HG03039 (cell line): ENCODE measurements around the gene SLC4A3.
"Not testable (repeated sequence)": the region's sequence is repeated elsewhere in the genome, so short reads cannot be mapped to it uniquely, and the experiment has no call there.

Source experiments
- ATAC-seq: cut with Tn5 transposase; IDR thresholded peaks from one replicate; pipeline ENCODE4 v1.9.1; 2021; ENCODE audit warnings: mild to moderate bottlenecking, moderate library complexity; ENCODE audit not compliant: unreplicated experiment

SLC4A3 gene

DNA sequence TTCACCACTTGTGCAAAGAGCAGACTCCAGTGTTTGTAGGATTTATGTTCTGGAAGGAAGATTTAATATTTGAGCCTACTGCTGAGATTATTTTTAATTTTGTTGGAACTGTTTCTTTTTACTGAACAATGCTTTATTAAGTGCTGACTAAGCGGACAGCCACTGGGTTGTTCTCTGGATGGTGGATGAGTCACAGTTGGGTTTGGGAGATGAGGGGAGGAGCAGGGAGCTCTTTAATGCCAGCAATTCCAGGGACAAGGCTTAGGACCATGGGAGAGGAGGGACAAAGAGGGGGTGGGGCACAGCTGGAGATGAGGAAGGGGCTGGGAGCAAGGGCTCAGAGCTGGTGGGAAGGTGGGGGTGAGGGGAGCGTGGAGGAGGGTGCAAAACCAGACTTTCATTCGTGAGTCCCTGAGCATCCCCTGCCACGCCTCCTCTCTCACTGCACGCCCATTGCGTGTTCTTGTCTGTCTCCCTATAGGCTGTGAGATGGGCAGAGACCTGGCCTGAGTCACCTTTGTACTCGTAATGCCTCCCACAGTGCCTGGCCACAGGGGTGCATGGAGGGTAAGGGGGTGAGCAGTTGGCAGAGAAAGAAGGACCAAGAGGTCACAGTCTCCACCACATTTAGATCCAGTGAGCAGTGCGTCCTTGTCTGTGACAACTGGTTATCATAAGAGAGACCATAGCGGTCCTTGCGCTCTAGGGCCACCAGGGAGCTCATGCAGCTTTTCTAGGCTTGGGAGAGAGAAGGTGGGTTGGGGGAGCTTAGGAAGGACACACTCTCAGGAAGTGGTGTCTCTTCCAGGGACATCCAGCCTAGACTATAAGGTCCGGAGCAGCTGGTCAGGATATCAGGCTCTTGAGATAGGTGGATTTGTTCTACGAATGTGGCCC, 18.4 kb downstream of the SLC4A3 start:
- no peak for ATAC-seq

DNA sequence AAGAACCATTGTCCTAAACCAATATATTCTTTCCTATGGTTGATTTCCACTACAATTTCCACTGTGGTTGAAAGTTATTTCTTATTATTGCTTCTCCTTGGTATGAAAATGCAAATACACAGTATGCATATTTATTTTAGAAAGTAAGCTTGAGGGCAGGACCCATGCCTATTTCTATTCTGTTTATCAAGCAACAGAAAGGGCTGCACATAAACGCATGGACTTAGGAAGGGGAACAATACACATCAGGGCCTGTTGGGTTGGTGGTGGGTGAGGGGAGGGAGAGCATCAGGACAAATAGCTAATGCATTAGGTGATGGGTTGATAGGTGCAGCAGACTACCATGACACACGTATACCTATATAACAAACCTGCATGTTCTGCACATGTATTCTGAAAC, 20.7 kb downstream of the SLC4A3 start:
- ATAC-seq, result no peak

DNA sequence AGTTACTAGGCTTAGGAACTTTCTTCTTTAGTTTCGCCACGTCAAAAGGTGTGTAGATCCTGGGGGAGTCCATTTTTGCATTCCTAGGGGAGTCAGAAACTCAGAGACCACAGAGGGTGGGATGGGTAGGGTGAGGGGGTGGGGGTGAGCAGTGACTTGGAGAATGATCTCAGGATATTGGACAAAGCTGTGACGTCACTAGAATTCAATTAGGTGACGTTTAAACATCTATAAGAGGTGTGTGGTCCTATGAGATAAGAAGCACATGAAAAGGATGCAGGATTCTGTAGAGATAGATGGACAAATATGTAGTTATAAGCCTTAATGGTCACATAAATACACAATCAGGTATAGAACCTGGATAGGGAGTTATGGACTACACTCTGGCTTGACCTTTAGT, 21.5 kb downstream of the SLC4A3 start:
- ATAC-seq, result no peak

DNA sequence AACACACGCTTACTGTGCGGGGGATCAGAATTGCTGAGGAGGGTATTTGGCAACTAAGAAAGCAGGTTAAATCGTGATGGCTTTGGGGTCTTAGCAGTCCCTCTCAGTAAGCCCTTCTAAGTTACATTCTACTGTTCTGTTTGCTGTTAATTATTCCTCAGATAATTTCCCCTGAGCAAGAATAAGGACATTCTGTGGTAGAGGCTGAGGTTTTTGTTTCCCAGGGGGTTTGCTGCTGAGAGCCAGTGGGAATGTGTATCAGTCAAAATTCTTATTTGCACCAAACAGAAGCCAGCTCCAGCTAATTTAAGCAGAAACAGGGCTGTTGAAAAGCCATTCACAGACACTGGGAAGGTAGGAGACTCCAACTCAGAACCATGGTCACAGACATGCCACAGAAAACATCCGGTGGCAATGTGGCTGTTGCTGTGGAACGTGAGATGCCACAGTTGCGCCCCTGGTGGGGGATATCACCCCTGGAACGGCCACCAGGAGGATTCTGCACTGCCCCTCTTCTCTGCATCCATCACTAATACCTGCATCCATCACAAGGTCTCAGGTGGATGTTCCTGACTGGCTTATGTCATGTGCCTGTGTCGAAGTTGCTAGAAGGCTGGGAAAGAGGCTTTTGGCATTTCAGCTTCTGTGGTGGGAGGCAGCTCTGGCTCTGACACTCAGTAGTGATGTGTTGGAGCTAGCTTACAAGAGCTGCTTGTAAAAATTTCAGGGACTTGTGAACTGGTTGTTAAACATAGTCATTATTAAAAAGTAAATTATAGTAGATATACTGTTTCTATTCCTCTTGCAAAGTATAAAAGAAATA, 23.2 kb downstream of the SLC4A3 start:
- no peak for ATAC-seq

DNA sequence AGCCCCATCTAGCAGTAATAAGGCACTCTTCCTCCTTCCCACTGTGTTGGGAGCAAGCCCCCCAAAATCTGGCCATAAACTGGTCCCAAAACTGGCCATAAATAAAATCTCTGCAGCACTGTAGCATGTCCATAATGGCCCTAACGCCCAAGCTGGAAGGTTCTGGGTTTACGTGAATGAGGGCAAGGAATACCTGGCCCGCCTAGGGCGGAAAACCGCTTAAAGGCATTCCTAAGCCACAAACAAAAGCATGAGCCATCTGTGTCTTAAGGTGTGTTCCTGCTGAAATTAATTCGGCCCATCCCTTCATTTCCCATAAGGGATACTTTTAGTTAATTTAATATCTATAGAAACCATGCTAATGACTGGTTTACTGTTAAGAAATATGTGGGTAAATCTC, 24.2 kb downstream of the SLC4A3 start:
- ATAC-seq, result not testable (repeated sequence)

DNA sequence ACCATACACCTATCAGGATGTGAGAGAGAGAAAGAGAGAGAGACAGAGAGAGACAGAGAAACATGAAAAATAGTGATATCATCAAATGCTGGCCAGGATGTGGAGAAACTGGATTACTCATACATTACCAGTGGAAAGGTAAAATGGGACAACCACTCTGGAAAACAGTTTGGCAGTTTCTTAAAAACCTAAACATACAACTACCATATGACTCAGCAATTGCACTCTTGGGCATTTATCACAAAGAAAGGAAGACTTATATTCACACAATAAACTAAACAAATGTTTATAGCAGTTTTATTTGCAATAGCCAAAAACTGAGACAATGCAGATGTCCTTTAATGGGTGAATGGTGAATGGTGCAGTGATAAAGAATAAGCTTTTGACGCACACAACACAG, 29.1 kb downstream of the SLC4A3 start:
- ATAC-seq, result no peak

DNA sequence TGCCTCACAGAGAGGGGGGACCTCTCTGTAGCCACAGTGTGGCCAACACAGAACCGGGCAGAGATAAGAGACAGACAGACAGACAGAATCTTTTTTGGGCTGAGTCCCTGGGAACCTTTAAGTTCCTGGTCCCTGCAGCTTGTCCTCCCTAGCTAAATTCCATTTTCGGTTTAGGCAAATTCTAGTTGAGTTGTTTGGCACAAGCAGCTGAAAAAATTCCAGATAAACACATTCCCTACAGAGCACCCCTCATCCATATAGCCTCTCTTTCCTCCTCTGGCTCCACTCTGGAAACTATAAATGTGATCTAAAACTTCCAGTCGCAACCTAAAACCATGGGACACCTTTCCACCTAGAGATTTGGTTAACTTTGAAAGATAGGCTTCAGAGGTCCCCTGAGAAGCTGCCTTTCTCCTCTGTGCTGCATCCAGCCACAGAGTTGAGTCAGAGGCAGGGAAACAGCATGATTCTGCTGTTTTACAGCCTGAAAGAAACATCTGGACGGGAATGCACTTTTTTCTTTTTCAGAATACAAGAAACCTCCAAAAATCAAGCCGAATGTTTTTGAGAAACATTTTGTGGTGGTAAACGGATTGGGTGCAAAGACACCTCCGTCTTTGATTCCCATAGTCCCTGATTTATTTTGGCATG, 30.9 kb downstream of the SLC4A3 start:
- no peak for ATAC-seq

DNA sequence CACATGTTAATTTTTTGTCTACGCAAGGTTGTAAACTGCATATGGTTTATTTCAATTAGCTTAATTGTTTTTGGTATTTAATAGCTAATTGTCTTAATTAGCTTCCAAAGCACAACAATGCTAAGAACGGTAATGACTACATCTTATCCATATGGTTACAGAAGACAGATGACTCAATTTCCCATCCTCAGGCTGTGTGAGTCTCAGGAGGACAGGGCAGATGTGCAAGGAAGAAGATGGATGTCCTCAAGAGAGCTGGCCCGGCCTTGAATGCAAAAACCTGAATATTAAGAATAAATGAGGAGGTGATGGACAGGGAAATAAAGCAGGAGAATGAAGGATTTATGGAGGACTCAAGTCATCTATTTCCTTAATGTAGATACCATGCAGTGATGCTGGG, 31.4 kb downstream of the SLC4A3 start:
- no peak for ATAC-seq

DNA sequence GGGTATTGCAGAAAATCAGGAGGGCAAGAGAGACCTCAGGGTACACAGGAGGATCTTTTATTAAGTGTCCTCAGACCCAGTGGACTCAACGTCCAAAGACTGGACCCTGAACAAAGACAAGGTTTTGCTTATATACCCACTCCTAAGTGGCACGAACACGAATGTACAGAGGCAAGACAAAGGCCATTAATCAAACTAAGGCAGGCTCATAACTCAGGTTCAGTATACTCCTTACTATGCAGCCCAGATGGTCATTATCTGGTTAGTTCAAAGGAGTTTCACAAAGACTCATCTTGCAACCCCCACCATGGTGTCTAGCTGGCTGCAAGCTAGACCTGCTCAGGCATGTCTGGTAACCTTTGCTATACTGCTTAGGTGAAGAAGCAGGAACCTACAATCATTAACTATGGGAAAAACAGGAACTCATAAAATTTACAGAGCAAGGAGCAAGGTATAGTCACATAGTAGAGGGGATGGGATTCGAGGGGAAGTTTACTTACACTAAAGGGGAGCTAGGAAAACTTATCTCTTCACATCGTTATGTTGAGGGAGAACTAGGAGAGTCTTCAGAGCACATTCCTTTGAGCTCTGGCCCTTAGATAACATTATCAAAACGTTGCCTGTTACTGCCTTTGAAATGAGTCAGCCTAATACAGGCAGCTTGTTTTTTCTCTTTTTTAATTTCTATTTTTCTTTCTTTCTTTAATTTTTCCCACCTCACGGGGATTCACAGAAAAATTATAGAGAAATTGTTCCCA, 33.9 kb downstream of the SLC4A3 start:
- ATAC-seq, result peak; percentile 87

DNA sequence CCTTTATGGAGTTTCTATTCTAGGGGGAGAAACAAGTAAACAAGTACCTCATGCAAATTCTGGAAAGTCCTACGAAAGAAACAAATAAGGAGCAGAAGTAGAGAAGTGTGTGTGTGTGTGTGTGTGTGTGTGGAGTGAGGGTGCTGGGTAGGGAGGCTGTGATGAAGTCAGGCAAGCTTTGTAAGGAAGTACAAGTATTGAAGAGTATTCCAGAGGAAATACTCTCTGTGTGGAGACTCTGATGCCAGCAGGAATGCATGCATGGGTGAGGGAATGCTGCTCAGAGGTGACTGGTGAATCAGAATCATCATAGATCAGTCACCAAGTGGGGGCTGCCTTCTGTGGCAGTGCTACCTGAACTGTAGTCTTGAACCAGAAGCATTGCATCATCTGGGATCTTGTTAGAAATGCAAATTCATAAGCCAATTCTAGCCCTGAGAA, 34.5 kb downstream of the SLC4A3 start:
- no peak for ATAC-seq

DNA sequence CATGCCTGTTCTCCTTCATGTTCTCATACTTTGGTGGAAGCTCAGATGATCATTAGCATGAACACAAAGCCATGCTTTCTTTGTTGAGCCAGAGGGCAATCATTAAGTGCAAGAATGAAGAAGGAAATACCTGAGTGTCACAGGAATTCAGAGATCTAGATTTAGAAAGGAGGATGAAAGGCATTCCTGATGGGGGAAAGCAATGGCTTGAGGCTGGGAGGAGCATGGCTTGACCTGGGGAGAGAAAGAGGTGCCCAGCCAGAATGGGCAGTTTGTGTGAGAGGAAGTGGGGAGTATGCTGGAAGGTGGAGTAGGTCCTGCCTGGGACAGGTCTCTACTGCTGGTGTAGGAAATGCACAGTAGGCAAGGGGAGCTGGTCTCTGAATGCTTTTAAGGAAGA, 35.1 kb downstream of the SLC4A3 start:
- ATAC-seq, result no peak

DNA sequence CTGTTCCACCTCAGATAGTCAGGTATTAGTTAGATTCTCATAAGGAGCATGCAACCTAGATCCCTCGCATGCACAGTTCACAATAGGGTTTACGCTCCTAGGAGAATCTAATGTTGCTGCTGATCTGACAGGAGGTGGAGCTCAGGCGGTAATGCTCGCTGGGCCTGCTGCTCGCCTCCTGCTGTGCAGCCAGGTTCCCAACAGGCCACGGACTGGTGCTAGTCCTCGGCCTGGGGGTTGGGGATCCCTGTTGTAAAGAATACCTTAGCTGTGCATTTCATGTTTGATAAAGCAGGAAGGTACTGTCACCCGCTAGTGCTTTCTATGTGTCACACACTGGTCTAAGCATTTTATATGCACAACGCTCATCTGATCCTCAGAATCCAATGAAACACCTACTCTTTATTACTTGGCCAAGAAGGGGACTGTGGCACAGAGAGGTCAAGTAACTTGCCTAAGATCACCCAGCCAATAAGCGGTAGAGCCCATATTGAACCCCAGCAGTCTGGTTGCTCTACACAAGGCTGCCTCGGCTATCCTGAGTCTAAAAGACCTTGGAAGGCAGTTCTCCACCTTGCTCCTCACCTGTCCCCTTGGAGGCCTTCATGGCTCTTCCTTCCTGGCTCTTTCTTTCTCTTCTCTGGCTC, 35.8 kb downstream of the SLC4A3 start:
- ATAC-seq, result no peak

DNA sequence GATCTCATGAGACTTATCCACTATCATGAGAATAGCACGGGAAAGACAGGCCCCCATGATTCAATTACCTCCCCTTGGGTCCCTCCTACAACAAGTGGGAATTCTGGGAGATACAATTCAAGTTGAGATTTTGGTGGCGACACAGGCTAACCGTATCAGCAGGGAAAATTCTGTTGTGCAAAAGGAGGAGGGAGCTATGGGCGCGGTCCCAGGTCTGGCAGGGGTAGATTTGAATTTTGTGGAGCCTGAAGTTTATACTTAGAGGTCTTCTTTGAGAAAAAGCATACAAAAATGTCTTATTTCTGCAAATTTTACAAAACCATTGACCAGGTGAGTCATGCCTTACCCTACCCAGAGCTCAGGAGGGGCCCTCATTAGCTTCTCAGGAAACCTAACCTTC, 36.6 kb downstream of the SLC4A3 start:
- no peak for ATAC-seq

DNA sequence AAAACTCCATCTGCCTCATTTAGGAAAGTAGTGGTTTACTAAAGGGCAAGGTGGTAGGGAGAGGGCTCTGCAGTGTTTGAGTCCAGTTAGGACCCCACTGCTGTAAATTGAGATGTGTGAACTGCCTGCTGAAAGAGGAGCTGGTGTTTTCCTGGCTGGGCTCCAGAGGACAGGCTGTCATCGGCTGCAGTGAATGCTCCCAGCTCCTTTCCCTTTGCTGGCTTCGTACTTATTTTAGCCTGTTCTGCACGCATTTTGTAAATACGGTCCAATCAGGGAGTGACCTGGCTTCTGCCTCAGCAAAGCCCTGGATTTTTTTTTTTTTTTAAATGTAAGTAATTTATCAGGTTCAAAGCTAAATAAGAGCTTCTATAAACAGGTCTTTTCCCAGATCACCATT, 37.5 kb downstream of the SLC4A3 start:
- ATAC-seq, result no peak

DNA sequence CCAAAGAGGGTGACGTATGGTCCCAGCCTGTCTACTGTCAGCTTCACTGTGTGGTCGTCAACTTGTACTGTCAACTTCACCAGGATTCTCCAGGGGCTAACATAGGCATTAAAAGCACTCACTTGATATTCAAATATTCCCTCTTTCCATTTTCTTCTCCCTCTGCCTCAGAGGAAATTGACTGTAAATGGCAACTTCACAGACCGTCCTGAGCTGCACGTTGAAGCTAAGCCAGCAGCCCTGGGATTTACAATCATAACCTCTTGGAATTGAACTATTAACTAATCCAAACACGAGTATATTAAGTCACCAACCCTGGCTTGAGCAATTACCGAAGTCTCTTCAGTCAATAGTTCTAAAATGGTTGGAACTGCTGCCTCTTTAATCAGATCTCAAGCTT, 38.5 kb downstream of the SLC4A3 start:
- no peak for ATAC-seq

DNA sequence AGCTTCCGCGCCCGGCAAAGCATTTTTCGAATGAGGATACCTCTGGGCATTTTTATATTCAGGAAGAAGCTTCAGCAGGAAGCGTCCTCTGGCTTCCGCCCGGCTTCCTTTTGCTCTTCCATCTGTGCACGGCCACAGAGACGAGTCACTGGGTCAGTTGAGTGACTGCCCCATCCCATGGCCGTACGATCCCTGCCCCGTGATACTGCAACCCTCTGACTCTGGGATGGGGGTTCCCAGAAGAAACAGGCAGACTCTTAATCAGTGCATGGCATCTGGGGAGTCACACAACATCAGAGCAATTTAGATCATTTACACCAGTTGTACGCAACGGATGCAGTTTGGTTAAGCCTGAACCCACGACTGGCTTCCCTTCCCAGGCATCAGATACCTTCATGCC, 40.9 kb downstream of the SLC4A3 start:
- ATAC-seq, result no peak

DNA sequence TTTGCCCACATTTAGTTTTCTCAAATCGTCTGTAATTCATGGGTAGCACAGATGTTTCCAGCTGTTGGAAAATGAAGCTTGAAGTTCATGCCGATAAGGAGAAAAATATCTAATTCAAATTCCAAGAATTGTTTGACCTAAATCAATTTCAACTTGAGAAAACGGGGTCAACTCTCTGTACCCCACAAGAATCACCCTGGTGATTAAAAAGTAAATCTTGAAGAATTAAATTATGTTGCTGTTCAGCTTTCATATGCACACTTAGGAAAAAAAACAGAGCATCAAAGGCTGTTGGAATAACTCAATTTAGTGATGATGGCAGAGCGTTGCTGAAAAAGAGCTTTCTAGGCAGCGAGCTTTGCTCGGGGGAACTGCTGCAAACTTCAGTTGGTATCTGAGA, 43.0 kb downstream of the SLC4A3 start:
- ATAC-seq, result no peak

DNA sequence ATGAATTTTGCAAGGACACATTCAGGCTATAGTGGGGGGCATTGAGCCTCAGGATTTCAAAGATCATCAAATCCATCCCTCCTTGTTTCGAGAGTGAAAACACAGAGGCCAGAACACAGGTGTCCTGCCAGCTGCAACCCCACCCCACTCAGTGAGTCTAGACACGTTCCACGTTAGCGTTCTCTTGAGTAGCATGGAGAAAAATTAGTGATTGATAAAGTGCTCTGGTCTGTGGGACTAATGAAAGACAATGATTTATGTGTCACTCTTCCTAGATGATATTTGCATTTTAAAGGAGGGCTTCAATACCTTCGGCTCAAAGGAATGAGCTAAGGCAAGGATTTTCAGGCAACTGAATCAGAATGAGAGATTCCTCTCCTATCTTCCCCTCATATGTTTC, 43.8 kb downstream of the SLC4A3 start:
- no peak for ATAC-seq

DNA sequence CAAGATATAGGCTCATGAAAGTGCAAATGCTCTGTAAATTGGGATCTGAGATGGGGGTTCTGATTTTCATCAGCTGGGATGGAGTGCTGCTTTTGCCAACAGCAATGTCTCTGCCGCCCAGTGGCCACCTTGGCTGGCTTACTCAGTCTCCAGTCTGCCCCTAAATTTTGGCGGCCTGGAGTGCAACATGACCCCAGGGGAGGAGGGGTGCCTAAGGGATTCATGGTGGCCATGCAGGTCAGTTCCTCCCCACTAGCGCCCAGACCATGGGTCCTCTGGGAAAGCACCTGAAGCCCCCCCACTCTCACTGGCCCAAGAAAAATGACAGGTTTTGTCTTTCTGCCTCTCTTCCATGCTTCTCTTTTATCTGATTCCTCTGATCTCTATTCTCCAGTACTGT, 45.0 kb downstream of the SLC4A3 start:
- no peak for ATAC-seq

DNA sequence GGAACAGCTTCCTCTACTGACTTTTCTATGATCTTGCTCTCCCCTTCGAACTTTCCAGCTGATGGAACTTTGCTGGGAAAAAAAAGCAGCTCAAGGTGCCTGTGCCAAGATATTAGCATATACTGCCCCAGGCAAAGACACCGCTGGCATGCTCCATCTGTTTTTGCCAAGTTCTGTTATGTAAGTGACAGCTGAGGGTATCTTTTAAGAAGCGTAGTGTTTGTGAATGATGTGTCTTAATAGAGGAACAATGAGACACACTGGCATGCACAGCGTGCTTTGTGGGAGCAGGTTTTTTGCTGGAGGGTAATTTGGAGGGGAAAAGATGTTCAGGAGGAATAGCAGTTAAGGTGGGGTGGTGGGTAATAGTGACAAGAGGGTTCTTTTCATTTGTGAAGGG, 47.8 kb downstream of the SLC4A3 start:
- ATAC-seq, result no peak
